Skeletal muscle tissue (tissue), 4 donors: ENCODE measurements around the gene ELL2. TPM values are rescaled to one million over a fixed set of nuclear protein-coding genes. Genes with fewer than 3 reads are reported as not detected.
A peak's percentile ranks its signal among the peaks of the same experiment; 100 is the strongest.
"Not testable (repeated sequence)": the region's sequence is repeated elsewhere in the genome, so short reads cannot be mapped to it uniquely, and the experiment has no call there.

Source experiments
- H3K27ac ChIP-seq: one replicate; pipeline ENCODE4 v1.7.0; 2013; ENCODE audit warnings: mild to moderate bottlenecking, low read depth, low read length, inconsistent platforms
- H3K27me3 ChIP-seq, 3 donors: one replicate each; pipeline ENCODE4 v1.7.0; 2013; ENCODE audit warnings: low read length in 3 of 3; ENCODE audit not compliant: control insufficient read depth in 3 of 3, insufficient read depth in 3 of 3
- H3K36me3 ChIP-seq, 3 donors: one replicate each; pipeline ENCODE4 v1.7.0; 2013; ENCODE audit warnings: low read length in 3 of 3; ENCODE audit not compliant: control insufficient read depth in 3 of 3, insufficient read depth in 3 of 3
- H3K4me1 ChIP-seq, 3 donors: one replicate each; pipeline ENCODE4 v1.7.0; 2013; ENCODE audit warnings: low read length in 3 of 3, mild to moderate bottlenecking in 3 of 3; ENCODE audit not compliant: control insufficient read depth in 3 of 3, insufficient read depth in 3 of 3
- H3K4me3 ChIP-seq, 3 donors: one replicate each; pipeline ENCODE4 v1.7.0; 2013; ENCODE audit warnings: low read length in 3 of 3
- H3K9ac ChIP-seq, 3 donors: one replicate each; pipeline ENCODE4 v1.7.0; 2013; ENCODE audit warnings: low read length in 3 of 3, mild to moderate bottlenecking in 3 of 3, moderate library complexity in 2 of 3, low read depth in 1 of 3
- H3K9me3 ChIP-seq, 3 donors: one replicate each; pipeline ENCODE4 v1.7.0; 2013; ENCODE audit warnings: low read length in 3 of 3; ENCODE audit not compliant: control insufficient read depth in 3 of 3
- total RNA-seq: library from RNA; depleted of rRNA; stranded (reverse); fragments of >200 nt; gene quantifications from one replicate; pipeline ENCODE4 v1.2.3, GENCODE V29; 2014
- donor health status: Osteomylitis.

The ELL2 gene
- total RNA-seq, 1 donor from 2014 or later = 5.7 TPM

- H3K9ac ChIP-seq = peak overlapping the region in 2 of 3 donors; percentile 43 to 54
- H3K36me3 ChIP-seq = no peaks in the 10 kb centered on the region
- peak overlapping the region; percentile 62 for H3K27ac ChIP-seq
- peaks cover 24 to 60% (median 47%) of the 10 kb centered on the region in 3 donors for H3K4me1 ChIP-seq
- H3K27me3 ChIP-seq = no peaks in the 10 kb centered on the region
- peak overlapping the region; percentile 61 to 77 (median 68) for H3K4me3 ChIP-seq
- no peaks in the 10 kb centered on the region for H3K9me3 ChIP-seq
Measured at GRCh38 chr5:95858661-95859595, 102.7 kb downstream of the ELL2 start.

GRCh38 chr5:95858023-95858461 is 103.6 kb downstream of the ELL2 start:
- H3K9ac ChIP-seq = peak overlapping the region in 1 of 3 donors; percentile 26
- H3K27ac ChIP-seq = peak overlapping the region; percentile 62
- H3K36me3 ChIP-seq = no peaks in the 10 kb centered on the region
- no peak overlapping the region for H3K4me3 ChIP-seq
- H3K9me3 ChIP-seq = no peaks in the 10 kb centered on the region
- H3K4me1 ChIP-seq = peaks cover 24 to 57% (median 45%) of the 10 kb centered on the region in 3 donors
- no peaks in the 10 kb centered on the region for H3K27me3 ChIP-seq

GRCh38 chr5:95857185-95857945 is 104.3 kb downstream of the ELL2 start:
- Histone ChIP-seq H3K9me3 (no peaks in the 10 kb centered on the region), H3K9ac (peak overlapping the region in 2 of 3 donors; percentile 12 to 28), H3K4me3 (no peak overlapping the region), H3K27me3 (no peaks in the 10 kb centered on the region), H3K36me3 (no peaks in the 10 kb centered on the region), H3K4me1 (peaks cover 24 to 52% (median 41%) of the 10 kb centered on the region in 3 donors), H3K27ac (peak overlapping the region; percentile 62)

- Histone ChIP-seq H3K4me3 (no peak overlapping the region), H3K4me1 (peaks cover 24 to 47% (median 39%) of the 10 kb centered on the region in 3 donors), H3K36me3 (no peaks in the 10 kb centered on the region), H3K27ac (no peak overlapping the region), H3K27me3 (no peaks in the 10 kb centered on the region), H3K9me3 (no peaks in the 10 kb centered on the region), H3K9ac (no peak overlapping the region)
Measured at GRCh38 chr5:95856501-95856981, 105.1 kb downstream of the ELL2 start.

- Histone ChIP-seq H3K9ac (no peak overlapping the region), H3K4me3 (no peak overlapping the region), H3K4me1 (peaks cover 11 to 25% (median 24%) of the 10 kb centered on the region in 3 donors), H3K36me3 (no peaks in the 10 kb centered on the region), H3K9me3 (no peaks in the 10 kb centered on the region), H3K27ac (no peak overlapping the region), H3K27me3 (no peaks in the 10 kb centered on the region)
Measured at GRCh38 chr5:95853490-95853889, 108.2 kb downstream of the ELL2 start.

- Histone ChIP-seq H3K36me3 (no peaks in the 10 kb centered on the region), H3K4me3 (no peak overlapping the region), H3K4me1 (peaks cover 8 to 16% (median 15%) of the 10 kb centered on the region in 3 donors), H3K27ac (no peak overlapping the region), H3K9ac (no peak overlapping the region), H3K9me3 (no peaks in the 10 kb centered on the region), H3K27me3 (no peaks in the 10 kb centered on the region)
Measured at GRCh38 chr5:95852567-95852966, 109.1 kb downstream of the ELL2 start.

- not testable (repeated sequence) for H3K4me1 ChIP-seq, H3K4me3 ChIP-seq, H3K36me3 ChIP-seq, H3K9me3 ChIP-seq, H3K9ac ChIP-seq, H3K27ac ChIP-seq, H3K27me3 ChIP-seq
Measured at GRCh38 chr5:95851141-95851540, 110.5 kb downstream of the ELL2 start.

GRCh38 chr5:95850391-95850894 is 111.2 kb downstream of the ELL2 start:
- H3K27me3 ChIP-seq = no peaks in the 10 kb centered on the region
- H3K9ac ChIP-seq = no peak overlapping the region
- H3K27ac ChIP-seq = no peak overlapping the region
- H3K4me3 ChIP-seq = no peak overlapping the region
- no peaks in the 10 kb centered on the region for H3K36me3 ChIP-seq
- no peaks in the 10 kb centered on the region for H3K9me3 ChIP-seq
- H3K4me1 ChIP-seq = peaks cover 0 to 4% (median 0%) of the 10 kb centered on the region in 3 donors

- Histone ChIP-seq H3K27ac (no peak overlapping the region), H3K36me3 (no peaks in the 10 kb centered on the region), H3K27me3 (no peaks in the 10 kb centered on the region), H3K9me3 (no peaks in the 10 kb centered on the region), H3K4me1 (peaks cover 0 to 13% (median 5%) of the 10 kb centered on the region in 3 donors), H3K4me3 (no peak overlapping the region), H3K9ac (no peak overlapping the region)
Measured at GRCh38 chr5:95848701-95849100, 113.0 kb downstream of the ELL2 start.
